ENCODE data around the gene ANXA7. TPM values are rescaled to one million over a fixed set of nuclear protein-coding genes. Genes with fewer than 3 reads are reported as not detected.
"Not testable (repeated sequence)": the region's sequence is repeated elsewhere in the genome, so short reads cannot be mapped to it uniquely, and the experiment has no call there.

Gene ANXA7
- total RNA-seq, 1 donor from 2014 or later = 109 TPM

DNA sequence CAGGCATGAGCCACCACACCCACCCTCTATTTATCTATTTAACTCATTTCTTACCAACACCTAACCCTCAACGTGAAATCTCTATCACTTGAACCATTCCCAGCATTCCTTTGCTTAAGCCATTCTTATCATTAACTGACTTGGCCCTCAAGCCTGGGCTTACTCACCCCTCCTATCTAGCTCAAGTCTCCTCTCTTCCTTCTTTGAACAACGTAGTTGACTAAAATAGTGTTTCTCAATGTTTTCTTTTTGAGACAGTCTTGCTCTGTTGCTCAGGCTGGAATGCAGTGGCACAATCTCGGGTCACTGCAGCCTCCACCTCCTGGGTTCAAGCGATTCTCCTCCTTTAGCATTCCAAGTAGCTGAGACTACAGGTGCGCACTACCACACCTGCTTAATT, 7.0 kb downstream of the ANXA7 start:
- no peaks in the 10 kb centered on the region for H3K27me3 ChIP-seq (ENCODE audit: control insufficient read depth, insufficient read depth, low read length)
- H3K4me3 ChIP-seq (ENCODE audit: low read depth, low read length) = no peak overlapping the region
- H3K36me3 ChIP-seq (ENCODE audit: control insufficient read depth, insufficient read depth, low read length) = no peaks in the 10 kb centered on the region
- DNase-seq (ENCODE audit: low read depth) = no peak
- TF ChIP-seq, protein P1, sequence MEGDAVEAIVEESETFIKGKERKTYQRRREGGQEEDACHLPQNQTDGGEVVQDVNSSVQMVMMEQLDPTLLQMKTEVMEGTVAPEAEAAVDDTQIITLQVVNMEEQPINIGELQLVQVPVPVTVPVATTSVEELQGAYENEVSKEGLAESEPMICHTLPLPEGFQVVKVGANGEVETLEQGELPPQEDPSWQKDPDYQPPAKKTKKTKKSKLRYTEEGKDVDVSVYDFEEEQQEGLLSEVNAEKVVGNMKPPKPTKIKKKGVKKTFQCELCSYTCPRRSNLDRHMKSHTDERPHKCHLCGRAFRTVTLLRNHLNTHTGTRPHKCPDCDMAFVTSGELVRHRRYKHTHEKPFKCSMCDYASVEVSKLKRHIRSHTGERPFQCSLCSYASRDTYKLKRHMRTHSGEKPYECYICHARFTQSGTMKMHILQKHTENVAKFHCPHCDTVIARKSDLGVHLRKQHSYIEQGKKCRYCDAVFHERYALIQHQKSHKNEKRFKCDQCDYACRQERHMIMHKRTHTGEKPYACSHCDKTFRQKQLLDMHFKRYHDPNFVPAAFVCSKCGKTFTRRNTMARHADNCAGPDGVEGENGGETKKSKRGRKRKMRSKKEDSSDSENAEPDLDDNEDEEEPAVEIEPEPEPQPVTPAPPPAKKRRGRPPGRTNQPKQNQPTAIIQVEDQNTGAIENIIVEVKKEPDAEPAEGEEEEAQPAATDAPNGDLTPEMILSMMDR (IDR thresholded peaks at IDR 0.05; ENCODE audit: insufficient read depth, low read length, poor library complexity, severe bottlenecking) = no peak

DNA sequence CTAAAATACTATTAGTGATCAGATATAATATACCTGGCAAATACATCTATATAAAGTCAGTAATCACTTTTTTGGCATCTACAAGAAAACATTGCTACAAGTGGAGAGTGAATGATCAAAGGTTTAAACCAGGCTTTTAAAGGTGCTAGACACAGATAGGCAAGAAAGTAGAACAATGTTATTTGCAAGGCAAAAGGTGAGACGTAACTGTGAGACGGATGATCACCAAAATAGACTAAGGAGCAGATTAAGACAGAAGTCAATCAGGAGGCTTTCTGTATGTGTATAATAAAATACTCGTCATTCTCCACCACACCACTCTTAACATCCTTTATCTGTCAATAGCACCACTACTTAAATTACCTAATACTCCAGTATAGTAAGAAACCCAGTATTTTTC, 8.3 kb downstream of the ANXA7 start:
- TF ChIP-seq, protein P1 (IDR thresholded peaks at IDR 0.05; ENCODE audit: insufficient read depth, low read length, poor library complexity, severe bottlenecking) = no peak
- Histone ChIP-seq H3K36me3 (ENCODE audit: control insufficient read depth, insufficient read depth, low read length) (no peaks in the 10 kb centered on the region), H3K4me3 (ENCODE audit: low read depth, low read length) (no peak overlapping the region), H3K27me3 (ENCODE audit: control insufficient read depth, insufficient read depth, low read length) (no peaks in the 10 kb centered on the region)
- no peak for DNase-seq (ENCODE audit: low read depth)

DNA sequence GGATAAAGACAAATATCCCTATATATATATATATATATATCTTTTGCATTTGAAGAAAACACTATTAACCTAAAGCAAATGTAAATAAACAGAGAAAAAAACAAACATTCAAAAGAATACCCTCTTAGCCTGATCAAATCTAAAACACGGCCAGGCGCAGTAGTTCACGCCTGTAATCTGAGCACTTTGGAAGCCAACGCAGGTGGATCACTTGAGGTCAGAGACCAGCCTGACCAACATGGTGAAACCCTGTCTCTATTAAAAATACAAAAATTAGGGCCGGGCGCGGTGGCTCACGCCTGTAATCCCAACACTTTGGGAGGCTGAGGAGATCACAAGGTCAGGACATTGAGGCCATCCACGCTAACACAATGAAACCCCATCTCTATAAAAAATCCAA, 9.2 kb downstream of the ANXA7 start:
- H3K36me3 ChIP-seq (ENCODE audit: control insufficient read depth, insufficient read depth, low read length) = no peaks in the 10 kb centered on the region
- no peak overlapping the region for H3K4me3 ChIP-seq (ENCODE audit: low read depth, low read length)
- H3K27me3 ChIP-seq (ENCODE audit: control insufficient read depth, insufficient read depth, low read length) = no peaks in the 10 kb centered on the region
- no peak for DNase-seq (ENCODE audit: low read depth)
- TF ChIP-seq, protein P1 (IDR thresholded peaks at IDR 0.05; ENCODE audit: insufficient read depth, low read length, poor library complexity, severe bottlenecking) = no peak

DNA sequence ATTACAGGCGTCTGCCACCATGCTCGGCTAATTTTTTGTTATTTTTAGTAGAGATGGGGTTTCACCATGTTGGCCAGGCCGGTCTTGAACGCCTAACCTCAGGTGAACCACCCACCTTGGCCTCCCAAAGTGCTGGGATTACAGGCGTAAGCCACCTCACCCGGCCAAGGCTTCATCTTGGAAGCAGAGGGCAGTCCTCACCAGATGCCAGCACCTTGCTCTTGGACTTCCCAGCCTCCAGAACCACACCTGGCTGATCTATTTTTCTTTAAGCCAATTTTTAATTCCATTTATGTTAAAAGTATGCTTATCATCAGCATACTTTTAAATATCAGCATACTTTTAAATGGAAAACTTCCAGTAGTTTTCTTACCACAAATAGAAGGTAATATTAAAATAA, 12.2 kb downstream of the ANXA7 start:
- Histone ChIP-seq H3K4me3 (ENCODE audit: low read depth, low read length) (no peak overlapping the region), H3K27me3 (ENCODE audit: control insufficient read depth, insufficient read depth, low read length) (no peaks in the 10 kb centered on the region), H3K36me3 (ENCODE audit: control insufficient read depth, insufficient read depth, low read length) (no peaks in the 10 kb centered on the region)
- no peak for DNase-seq (ENCODE audit: low read depth)
- TF ChIP-seq, protein P1 (IDR thresholded peaks at IDR 0.05; ENCODE audit: insufficient read depth, low read length, poor library complexity, severe bottlenecking) = no peak

DNA sequence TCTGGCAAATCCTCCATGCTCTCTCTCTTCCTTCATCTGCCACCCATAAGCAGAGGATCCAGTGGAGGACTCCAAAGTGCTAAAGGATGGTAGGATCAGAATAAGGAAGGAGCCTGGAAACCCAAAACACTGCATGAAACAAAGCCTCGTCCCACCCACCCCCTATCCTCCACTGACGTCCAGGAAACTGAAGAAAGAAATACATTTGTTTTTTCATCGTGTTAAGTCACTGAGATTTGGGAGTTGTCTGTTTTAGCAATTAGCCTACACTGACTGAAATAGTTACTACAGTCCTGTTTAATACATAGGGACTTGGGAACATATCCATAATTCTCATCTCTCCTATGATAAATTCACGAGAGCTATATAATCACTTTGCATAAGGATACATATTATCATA, 14.8 kb downstream of the ANXA7 start:
- no peaks in the 10 kb centered on the region for H3K36me3 ChIP-seq (ENCODE audit: control insufficient read depth, insufficient read depth, low read length)
- DNase-seq (ENCODE audit: low read depth) = no peak
- TF ChIP-seq, protein P1 (IDR thresholded peaks at IDR 0.05; ENCODE audit: insufficient read depth, low read length, poor library complexity, severe bottlenecking) = no peak
- no peak overlapping the region for H3K4me3 ChIP-seq (ENCODE audit: low read depth, low read length)
- H3K27me3 ChIP-seq (ENCODE audit: control insufficient read depth, insufficient read depth, low read length) = no peaks in the 10 kb centered on the region

DNA sequence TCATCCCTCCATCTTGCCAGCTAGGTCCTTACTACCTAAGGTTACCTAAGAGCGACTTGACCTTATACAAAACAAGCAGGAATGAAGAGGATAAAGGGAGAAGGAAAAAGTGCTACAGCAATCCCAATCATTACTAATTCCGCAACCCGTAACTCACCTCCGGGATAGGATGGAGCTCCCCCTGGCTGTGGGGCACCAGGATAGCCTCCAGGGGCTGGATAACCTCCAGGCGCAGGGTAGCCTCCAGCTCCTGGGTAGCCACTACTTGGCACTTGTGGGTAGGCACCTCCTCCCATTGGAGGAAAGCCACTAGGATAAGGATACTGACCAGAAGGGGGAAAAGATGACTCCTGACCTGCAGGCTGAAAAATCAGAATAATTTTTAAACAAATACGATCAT, 15.8 kb downstream of the ANXA7 start:
- DNase-seq (ENCODE audit: low read depth) = no peak
- TF ChIP-seq, protein P1 (IDR thresholded peaks at IDR 0.05; ENCODE audit: insufficient read depth, low read length, poor library complexity, severe bottlenecking) = no peak
- H3K27me3 ChIP-seq (ENCODE audit: control insufficient read depth, insufficient read depth, low read length) = no peaks in the 10 kb centered on the region
- H3K4me3 ChIP-seq (ENCODE audit: low read depth, low read length) = no peak overlapping the region
- H3K36me3 ChIP-seq (ENCODE audit: control insufficient read depth, insufficient read depth, low read length) = no peaks in the 10 kb centered on the region

DNA sequence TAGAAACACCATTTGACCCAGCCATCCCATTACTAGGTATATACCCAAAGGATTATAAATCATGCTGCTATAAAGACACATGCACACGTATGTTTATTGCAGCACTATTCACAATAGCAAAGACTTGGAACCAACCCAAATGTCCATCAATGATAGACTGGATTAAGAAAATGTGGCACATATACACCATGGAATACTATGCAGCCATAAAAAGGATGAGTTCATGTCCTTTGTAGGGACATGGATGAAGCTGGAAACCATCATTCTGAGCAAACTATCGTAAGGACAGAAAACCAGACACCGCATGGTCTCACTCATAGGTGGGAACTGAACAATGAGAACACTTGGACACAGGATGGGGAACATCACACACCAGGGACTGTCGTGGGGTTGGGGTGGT, 19.5 kb downstream of the ANXA7 start:
- not testable (repeated sequence) for H3K27me3 ChIP-seq (ENCODE audit: control insufficient read depth, insufficient read depth, low read length); H3K36me3 ChIP-seq (ENCODE audit: control insufficient read depth, insufficient read depth, low read length); H3K4me3 ChIP-seq (ENCODE audit: low read depth, low read length); DNase-seq (ENCODE audit: low read depth)

All from kidney epithelial cell (primary cell).